Adrenal gland (tissue), 5 donors: Measurements from ENCODE around the gene CDC27.

Source experiments
- POLR2A ChIP-seq, 2 donors: fragments of 450-650 bp; IDR thresholded peaks; one replicate each; pipeline ENCODE4 v1.6.1; 2017; ENCODE audit warnings: antibody characterized with exemption in 2 of 2, mild to moderate bottlenecking in 2 of 2, moderate library complexity in 1 of 2
- TF ChIP-seq, protein P1 (sequence below), 6 experiments: fragments of 450-650 bp in 4 of 6; fragments of 200-600 bp in 2 of 6; sonication (generic) in 1 of 6; IDR thresholded peaks; 1 replicate in 5 of 6; 2 replicates in 1 of 6; pipeline versions ENCODE4 v1.5.1 to v1.8.0; 2016 to 2021; ENCODE audit warnings: antibody characterized with exemption in 6 of 6, mild to moderate bottlenecking in 2 of 6, moderate library complexity in 1 of 6
- donor health status: DM: no; HTN: no; CAD: no.

- TF ChIP-seq, protein P1, sequence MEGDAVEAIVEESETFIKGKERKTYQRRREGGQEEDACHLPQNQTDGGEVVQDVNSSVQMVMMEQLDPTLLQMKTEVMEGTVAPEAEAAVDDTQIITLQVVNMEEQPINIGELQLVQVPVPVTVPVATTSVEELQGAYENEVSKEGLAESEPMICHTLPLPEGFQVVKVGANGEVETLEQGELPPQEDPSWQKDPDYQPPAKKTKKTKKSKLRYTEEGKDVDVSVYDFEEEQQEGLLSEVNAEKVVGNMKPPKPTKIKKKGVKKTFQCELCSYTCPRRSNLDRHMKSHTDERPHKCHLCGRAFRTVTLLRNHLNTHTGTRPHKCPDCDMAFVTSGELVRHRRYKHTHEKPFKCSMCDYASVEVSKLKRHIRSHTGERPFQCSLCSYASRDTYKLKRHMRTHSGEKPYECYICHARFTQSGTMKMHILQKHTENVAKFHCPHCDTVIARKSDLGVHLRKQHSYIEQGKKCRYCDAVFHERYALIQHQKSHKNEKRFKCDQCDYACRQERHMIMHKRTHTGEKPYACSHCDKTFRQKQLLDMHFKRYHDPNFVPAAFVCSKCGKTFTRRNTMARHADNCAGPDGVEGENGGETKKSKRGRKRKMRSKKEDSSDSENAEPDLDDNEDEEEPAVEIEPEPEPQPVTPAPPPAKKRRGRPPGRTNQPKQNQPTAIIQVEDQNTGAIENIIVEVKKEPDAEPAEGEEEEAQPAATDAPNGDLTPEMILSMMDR (IDR thresholded peaks at IDR 0.05): no peak
- no peak for TF ChIP-seq POLR2A (IDR thresholded peaks at IDR 0.05)
These were observed 8.7 kb upstream of the CDC27 start for GRCh38 chr17:47197821-47198220.
